ENCODE data around the gene XRCC3. TPM values are rescaled to one million over a fixed set of nuclear protein-coding genes. Genes with fewer than 3 reads are reported as not detected.
"Not testable (repeated sequence)": the region's sequence is repeated elsewhere in the genome, so short reads cannot be mapped to it uniquely, and the experiment has no call there.

The XRCC3 gene
- polyA plus RNA-seq, 3 donors = 2.4 to 3.6 (median 3.1) TPM

GRCh38 chr14:103657471-103657870 is 57.8 kb downstream of the XRCC3 start:
- WGBS, 3 donors = 69 to 85% (median 74%) methylated on average over 13 of the region's 13 CpGs

GRCh38 chr14:103656756-103657133 is 58.5 kb downstream of the XRCC3 start:
- WGBS, 3 donors = 90 to 100% (median 97%) methylated on average over 1 of the region's 1 CpG

More at GRCh38 chr14:103657471-103657870, 57.8 kb downstream of the XRCC3 start:
- H3K27ac ChIP-seq (ENCODE audit: low read depth, low read length) = no peak overlapping the region

GRCh38 chr14:103656031-103656755 is 59.1 kb downstream of the XRCC3 start:
- WGBS, 3 donors = 67 to 71% (median 69%) methylated on average over 4 of the region's 4 CpGs
- no peak overlapping the region for H3K27ac ChIP-seq (ENCODE audit: low read depth, low read length)

More at GRCh38 chr14:103656756-103657133, 58.5 kb downstream of the XRCC3 start:
- no peak overlapping the region for H3K27ac ChIP-seq (ENCODE audit: low read depth, low read length)

- no peak overlapping the region for H3K27ac ChIP-seq (ENCODE audit: low read depth, low read length)
- 78 to 80% (median 79%) methylated on average over 6 of the region's 6 CpGs for WGBS, 3 donors
These were observed 60.6 kb downstream of the XRCC3 start for GRCh38 chr14:103654619-103655018.

GRCh38 chr14:103653805-103654204 is 61.4 kb downstream of the XRCC3 start:
- 76 to 83% (median 80%) methylated on average over 4 of the region's 4 CpGs for WGBS, 3 donors

GRCh38 chr14:103653336-103653735 is 61.9 kb downstream of the XRCC3 start:
- whole genome bisulfite sequencing, 3 donors = 54 to 63% (median 59%) methylated on average over 10 of the region's 10 CpGs
- H3K27ac ChIP-seq (ENCODE audit: low read depth, low read length) = not testable (repeated sequence)

More at GRCh38 chr14:103653805-103654204, 61.4 kb downstream of the XRCC3 start:
- no peak overlapping the region for H3K27ac ChIP-seq (ENCODE audit: low read depth, low read length)

- 82 to 92% (median 86%) methylated on average over 3 of the region's 3 CpGs for WGBS, 3 donors
- no peak overlapping the region for H3K27ac ChIP-seq (ENCODE audit: low read depth, low read length)
These were observed 62.4 kb downstream of the XRCC3 start for GRCh38 chr14:103652806-103653205.

GRCh38 chr14:103651585-103651984 is 63.7 kb downstream of the XRCC3 start:
- H3K27ac ChIP-seq (ENCODE audit: low read depth, low read length) = no peak overlapping the region
- 70 to 87% (median 86%) methylated on average over 7 of the region's 7 CpGs for WGBS, 3 donors

- WGBS, 3 donors = 76 to 87% (median 83%) methylated on average over 4 of the region's 4 CpGs
- no peak overlapping the region for H3K27ac ChIP-seq (ENCODE audit: low read depth, low read length)
These were observed 65.0 kb downstream of the XRCC3 start for GRCh38 chr14:103650213-103650612.

GRCh38 chr14:103649001-103649400 is 66.2 kb downstream of the XRCC3 start:
- WGBS, 3 donors = 98 to 100% (median 98%) methylated on average over 3 of the region's 3 CpGs
- H3K27ac ChIP-seq (ENCODE audit: low read depth, low read length) = no peak overlapping the region

Other genes with a start within 250 kb of the XRCC3 start
- 100 to 1,000 TPM; 109 to 574 (median 196) TPM for gene CKB, start 192.6 kb downstream of the XRCC3 start, polyA plus RNA-seq
- 10 to 100 TPM in 2 of 3 donors, 1 to 10 TPM in 1; 6.9 to 19.2 (median 12.0) TPM for gene TRMT61A, start 186.3 kb downstream of the XRCC3 start, polyA plus RNA-seq
- 10 to 100 TPM in 2 of 3 donors, 1 to 10 TPM in 1; 4.9 to 24.0 (median 13.4) TPM for gene BAG5, start 152.8 kb downstream of the XRCC3 start, polyA plus RNA-seq
- gene COA8, start 152.5 kb downstream of the XRCC3 start, polyA plus RNA-seq = 10 to 100 TPM; 49.3 to 67.5 (median 62.8) TPM
- 100 to 1,000 TPM in 1 of 3 donors, 10 to 100 TPM in 2; 39.3 to 104 (median 92.0) TPM for gene KLC1, start 86.2 kb downstream of the XRCC3 start, polyA plus RNA-seq
- 100 to 1,000 TPM in 1 of 3 donors, 10 to 100 TPM in 2; 30.2 to 107 (median 81.8) TPM for gene ZFYVE21, start 359 bp upstream of the XRCC3 start, polyA plus RNA-seq
- gene PPP1R13B, start 132.1 kb upstream of the XRCC3 start, polyA plus RNA-seq = 10 to 100 TPM in 2 of 3 donors, 1 to 10 TPM in 1; 9.7 to 12.7 (median 12.6) TPM
- gene TDRD9, start 213.0 kb upstream of the XRCC3 start, polyA plus RNA-seq = 1 to 10 TPM; 1.3 to 2.7 (median 2.0) TPM
- gene RD3L, start 227.1 kb upstream of the XRCC3 start, polyA plus RNA-seq = not detected